HEK293 (cell line): ENCODE measurements around the gene KIF26B.

ENCODE experiments used
- CTCF ChIA-PET: fragments of 350-600 bp; formaldehyde crosslinking; extraction: SDS; loops from one replicate; lab custom pipeline; 2021; ENCODE audit warnings: antibody characterized with exemption; lab: Yijun Ruan, JAX
- POLR2A ChIA-PET: fragments of 300-600 bp; formaldehyde crosslinking; extraction: SDS; loops from one replicate; lab custom pipeline; 2020; ENCODE audit warnings: antibody characterized with exemption, inconsistent platforms; lab: Yijun Ruan, JAX
- H3K27ac ChIP-seq: fragments of 200-500 bp; sonication (Bioruptor generic); 2 replicates; pipeline ENCODE4 v1.5.1; 2014; ENCODE audit warnings: low read depth, low read length, control low read depth, inconsistent platforms; ENCODE audit errors: extremely low read depth
- H3K36me3 ChIP-seq, 2 experiments: fragments of 200-500 bp in 1 of 2; sonication (Bioruptor generic) in 1 of 2; 1 replicate in 1 of 2; 2 replicates in 1 of 2; pipeline ENCODE4 v1.5.1; 2014 to 2017; ENCODE audit warnings: inconsistent platforms in 2 of 2, low read length in 2 of 2; ENCODE audit not compliant: control insufficient read depth in 2 of 2, insufficient read depth in 1 of 2
- H3K4me1 ChIP-seq: fragments of 200-500 bp; sonication (Bioruptor generic); 2 replicates; pipeline ENCODE4 v1.5.1; 2014; ENCODE audit warnings: mild to moderate bottlenecking, low read length, inconsistent platforms; ENCODE audit not compliant: control insufficient read depth, insufficient read depth
- H3K4me3 ChIP-seq: 2 replicates; pipeline ENCODE4 v1.5.1; 2011; ENCODE audit warnings: low read depth, mild to moderate bottlenecking, control low read depth, low read length, moderate library complexity
- H3K9me3 ChIP-seq: fragments of 200-500 bp; sonication (Bioruptor generic); 2 replicates; pipeline ENCODE4 v1.5.1; 2014; ENCODE audit warnings: low read depth, low read length, inconsistent platforms; ENCODE audit not compliant: control insufficient read depth, insufficient read depth
- GLIS2 ChIP-seq: fragments of 450-650 bp; formaldehyde crosslinking; IDR thresholded peaks from 2 replicates; pipeline ENCODE4 v1.5.1; 2016; ENCODE audit warnings: missing biosample characterization, missing genetic modification characterization
- PATZ1 ChIP-seq: fragments of 450-650 bp; formaldehyde crosslinking; IDR thresholded peaks from 2 replicates; pipeline ENCODE4 v1.5.1; 2016; ENCODE audit warnings: missing biosample characterization, missing genetic modification characterization
- REST ChIP-seq: fragments of 450-650 bp; formaldehyde crosslinking; IDR thresholded peaks from 2 replicates; pipeline ENCODE4 v1.5.1; 2016; ENCODE audit warnings: missing biosample characterization, missing genetic modification characterization
- SP2 ChIP-seq: fragments of 450-650 bp; formaldehyde crosslinking; IDR thresholded peaks from 2 replicates; pipeline ENCODE4 v1.5.1; 2016; ENCODE audit warnings: missing biosample characterization, missing genetic modification characterization
- YY2 ChIP-seq: fragments of 450-650 bp; formaldehyde crosslinking; IDR thresholded peaks from 2 replicates; pipeline ENCODE4 v1.5.1; 2016; ENCODE audit warnings: missing biosample characterization, missing genetic modification characterization
- ZBTB17 ChIP-seq: fragments of 450-650 bp; formaldehyde crosslinking; IDR thresholded peaks from 2 replicates; pipeline ENCODE4 v1.5.1; 2016; ENCODE audit warnings: missing biosample characterization, missing genetic modification characterization
- ZEB2 ChIP-seq: fragments of 450-650 bp; formaldehyde crosslinking; IDR thresholded peaks from 2 replicates; pipeline ENCODE4 v1.5.1; 2016; ENCODE audit warnings: missing biosample characterization, missing genetic modification characterization
- ZFP69B ChIP-seq: fragments of 450-650 bp; formaldehyde crosslinking; IDR thresholded peaks from 2 replicates; pipeline ENCODE4 v1.5.1; 2016; ENCODE audit warnings: missing biosample characterization, missing genetic modification characterization
- ZNF184 ChIP-seq: fragments of 450-650 bp; IDR thresholded peaks from 2 replicates; pipeline ENCODE4 v1.5.1; 2018; ENCODE audit warnings: missing biosample characterization, mild to moderate bottlenecking, missing genetic modification characterization
- ZNF311 ChIP-seq: fragments of 450-650 bp; formaldehyde crosslinking; IDR thresholded peaks from 2 replicates; pipeline ENCODE4 v1.5.1; 2017; ENCODE audit warnings: missing biosample characterization, missing genetic modification characterization, borderline replicate concordance
- ZNF48 ChIP-seq: fragments of 450-650 bp; formaldehyde crosslinking; IDR thresholded peaks from 2 replicates; pipeline ENCODE4 v1.5.1; 2016; ENCODE audit warnings: missing biosample characterization, missing genetic modification characterization
- ZNF514 ChIP-seq: fragments of 450-650 bp; formaldehyde crosslinking; IDR thresholded peaks from 2 replicates; pipeline ENCODE4 v1.5.1; 2016; ENCODE audit warnings: missing biosample characterization, missing genetic modification characterization
- ZNF768 ChIP-seq: fragments of 450-650 bp; formaldehyde crosslinking; IDR thresholded peaks from 2 replicates; pipeline ENCODE4 v1.5.1; 2018; ENCODE audit warnings: missing biosample characterization, mild to moderate bottlenecking, missing genetic modification characterization
- ZNF830 ChIP-seq: fragments of 450-650 bp; IDR thresholded peaks from 2 replicates; pipeline ENCODE4 v1.5.0; 2018; ENCODE audit warnings: missing biosample characterization, missing genetic modification characterization, low read depth, mild to moderate bottlenecking, moderate library complexity
- TF ChIP-seq, protein P1 (sequence below): fragments of 450-650 bp; formaldehyde crosslinking; IDR thresholded peaks from 2 replicates; pipeline ENCODE4 v1.5.1; 2016; ENCODE audit warnings: missing biosample characterization, missing genetic modification characterization, low read depth
- TF ChIP-seq, protein P2 (sequence below): fragments of 450-650 bp; formaldehyde crosslinking; IDR thresholded peaks from 2 replicates; pipeline ENCODE4 v1.5.1; 2017; ENCODE audit warnings: missing biosample characterization, missing genetic modification characterization
- TF ChIP-seq, protein P3 (sequence below): fragments of 450-650 bp; formaldehyde crosslinking; IDR thresholded peaks from 2 replicates; pipeline ENCODE4 v1.5.1; 2016; ENCODE audit warnings: missing biosample characterization, missing genetic modification characterization
- TF ChIP-seq, protein P4 (sequence below): fragments of 450-650 bp; formaldehyde crosslinking; IDR thresholded peaks from 2 replicates; pipeline ENCODE4 v1.5.1; 2017; ENCODE audit warnings: missing biosample characterization, missing genetic modification characterization

The KIF26B gene

DNA sequence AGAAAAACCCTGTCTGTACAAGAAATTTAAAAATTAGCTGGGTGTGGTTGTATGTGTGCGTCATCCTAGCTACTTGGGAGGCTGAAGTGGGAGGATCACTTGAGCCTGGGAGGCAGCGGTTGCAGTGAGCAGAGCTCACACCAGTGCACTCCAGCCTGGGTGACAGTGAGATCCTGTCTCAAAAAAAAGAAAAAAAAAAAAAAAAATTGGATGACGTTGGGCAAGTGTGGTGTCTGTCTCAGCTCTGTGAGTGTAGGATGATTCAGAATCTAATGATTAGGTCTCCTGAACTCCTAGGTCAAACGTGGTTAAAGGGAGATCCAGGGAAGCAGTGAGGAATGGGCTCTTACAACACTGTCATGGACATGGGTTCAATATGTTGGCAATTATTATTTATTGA, 435.9 kb downstream of the KIF26B start (continued):
- no peak for TF ChIP-seq ZNF184
- TF ChIP-seq SP2 (tag by site-specific recombination) = no peak
- no peak for TF ChIP-seq ZBTB17 (tag by site-specific recombination)
- no peak for TF ChIP-seq ZNF830 (tag by site-specific recombination)
- no peak for TF ChIP-seq ZNF311 (tag by site-specific recombination)

GRCh38 chr1:245591346-245592188, 436.8 kb downstream of the KIF26B start:
- no peaks in the 10 kb centered on the region for H3K4me1 ChIP-seq
- H3K27ac ChIP-seq = no peak overlapping the region
- POLR2A ChIA-PET = no interaction called here
- H3K9me3 ChIP-seq = no peaks in the 10 kb centered on the region
- CTCF ChIA-PET = no interaction called here
- no peaks in the 10 kb centered on the region for H3K36me3 ChIP-seq
- H3K4me3 ChIP-seq = no peak overlapping the region
- TF ChIP-seq ZNF514 (no peak), GLIS2 (tag by site-specific recombination) (no peak), REST (tag by site-specific recombination) (no peak), ZFP69B (tag by site-specific recombination) (no peak), ZNF768 (no peak), PATZ1 (tag by site-specific recombination) (no peak), ZNF48 (no peak), ZEB2 (no peak), YY2 (tag by site-specific recombination) (no peak)
- TF ChIP-seq, protein P1, sequence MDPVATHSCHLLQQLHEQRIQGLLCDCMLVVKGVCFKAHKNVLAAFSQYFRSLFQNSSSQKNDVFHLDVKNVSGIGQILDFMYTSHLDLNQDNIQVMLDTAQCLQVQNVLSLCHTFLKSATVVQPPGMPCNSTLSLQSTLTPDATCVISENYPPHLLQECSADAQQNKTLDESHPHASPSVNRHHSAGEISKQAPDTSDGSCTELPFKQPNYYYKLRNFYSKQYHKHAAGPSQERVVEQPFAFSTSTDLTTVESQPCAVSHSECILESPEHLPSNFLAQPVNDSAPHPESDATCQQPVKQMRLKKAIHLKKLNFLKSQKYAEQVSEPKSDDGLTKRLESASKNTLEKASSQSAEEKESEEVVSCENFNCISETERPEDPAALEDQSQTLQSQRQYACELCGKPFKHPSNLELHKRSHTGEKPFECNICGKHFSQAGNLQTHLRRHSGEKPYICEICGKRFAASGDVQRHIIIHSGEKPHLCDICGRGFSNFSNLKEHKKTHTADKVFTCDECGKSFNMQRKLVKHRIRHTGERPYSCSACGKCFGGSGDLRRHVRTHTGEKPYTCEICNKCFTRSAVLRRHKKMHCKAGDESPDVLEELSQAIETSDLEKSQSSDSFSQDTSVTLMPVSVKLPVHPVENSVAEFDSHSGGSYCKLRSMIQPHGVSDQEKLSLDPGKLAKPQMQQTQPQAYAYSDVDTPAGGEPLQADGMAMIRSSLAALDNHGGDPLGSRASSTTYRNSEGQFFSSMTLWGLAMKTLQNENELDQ (tag by site-specific recombination) = no peak
- TF ChIP-seq, protein P2, sequence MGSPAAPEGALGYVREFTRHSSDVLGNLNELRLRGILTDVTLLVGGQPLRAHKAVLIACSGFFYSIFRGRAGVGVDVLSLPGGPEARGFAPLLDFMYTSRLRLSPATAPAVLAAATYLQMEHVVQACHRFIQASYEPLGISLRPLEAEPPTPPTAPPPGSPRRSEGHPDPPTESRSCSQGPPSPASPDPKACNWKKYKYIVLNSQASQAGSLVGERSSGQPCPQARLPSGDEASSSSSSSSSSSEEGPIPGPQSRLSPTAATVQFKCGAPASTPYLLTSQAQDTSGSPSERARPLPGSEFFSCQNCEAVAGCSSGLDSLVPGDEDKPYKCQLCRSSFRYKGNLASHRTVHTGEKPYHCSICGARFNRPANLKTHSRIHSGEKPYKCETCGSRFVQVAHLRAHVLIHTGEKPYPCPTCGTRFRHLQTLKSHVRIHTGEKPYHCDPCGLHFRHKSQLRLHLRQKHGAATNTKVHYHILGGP = no peak
- TF ChIP-seq, protein P3, sequence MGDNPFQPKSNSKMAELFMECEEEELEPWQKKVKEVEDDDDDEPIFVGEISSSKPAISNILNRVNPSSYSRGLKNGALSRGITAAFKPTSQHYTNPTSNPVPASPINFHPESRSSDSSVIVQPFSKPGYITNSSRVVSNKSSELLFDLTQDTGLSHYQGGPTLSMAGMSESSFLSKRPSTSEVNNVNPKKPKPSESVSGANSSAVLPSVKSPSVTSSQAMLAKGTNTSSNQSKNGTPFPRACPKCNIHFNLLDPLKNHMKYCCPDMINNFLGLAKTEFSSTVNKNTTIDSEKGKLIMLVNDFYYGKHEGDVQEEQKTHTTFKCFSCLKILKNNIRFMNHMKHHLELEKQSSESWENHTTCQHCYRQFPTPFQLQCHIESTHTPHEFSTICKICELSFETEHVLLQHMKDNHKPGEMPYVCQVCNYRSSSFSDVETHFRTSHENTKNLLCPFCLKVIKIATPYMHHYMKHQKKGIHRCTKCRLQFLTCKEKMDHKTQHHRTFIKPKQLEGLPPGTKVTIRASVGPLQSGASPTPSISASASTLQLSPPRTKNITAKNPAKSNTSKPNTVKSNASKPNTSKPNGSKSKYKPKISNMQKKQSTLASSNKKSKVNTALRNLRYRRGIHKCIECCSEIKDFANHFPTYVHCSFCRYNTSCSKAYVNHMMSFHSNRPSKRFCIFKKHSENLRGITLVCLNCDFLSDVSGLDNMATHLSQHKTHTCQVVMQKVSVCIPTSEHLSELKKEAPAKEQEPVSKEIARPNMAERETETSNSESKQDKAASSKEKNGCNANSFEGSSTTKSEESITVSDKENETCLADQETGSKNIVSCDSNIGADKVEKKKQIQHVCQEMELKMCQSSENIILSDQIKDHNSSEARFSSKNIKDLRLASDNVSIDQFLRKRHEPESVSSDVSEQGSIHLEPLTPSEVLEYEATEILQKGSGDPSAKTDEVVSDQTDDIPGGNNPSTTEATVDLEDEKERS (tag by site-specific recombination) = no peak
- TF ChIP-seq, protein P4, sequence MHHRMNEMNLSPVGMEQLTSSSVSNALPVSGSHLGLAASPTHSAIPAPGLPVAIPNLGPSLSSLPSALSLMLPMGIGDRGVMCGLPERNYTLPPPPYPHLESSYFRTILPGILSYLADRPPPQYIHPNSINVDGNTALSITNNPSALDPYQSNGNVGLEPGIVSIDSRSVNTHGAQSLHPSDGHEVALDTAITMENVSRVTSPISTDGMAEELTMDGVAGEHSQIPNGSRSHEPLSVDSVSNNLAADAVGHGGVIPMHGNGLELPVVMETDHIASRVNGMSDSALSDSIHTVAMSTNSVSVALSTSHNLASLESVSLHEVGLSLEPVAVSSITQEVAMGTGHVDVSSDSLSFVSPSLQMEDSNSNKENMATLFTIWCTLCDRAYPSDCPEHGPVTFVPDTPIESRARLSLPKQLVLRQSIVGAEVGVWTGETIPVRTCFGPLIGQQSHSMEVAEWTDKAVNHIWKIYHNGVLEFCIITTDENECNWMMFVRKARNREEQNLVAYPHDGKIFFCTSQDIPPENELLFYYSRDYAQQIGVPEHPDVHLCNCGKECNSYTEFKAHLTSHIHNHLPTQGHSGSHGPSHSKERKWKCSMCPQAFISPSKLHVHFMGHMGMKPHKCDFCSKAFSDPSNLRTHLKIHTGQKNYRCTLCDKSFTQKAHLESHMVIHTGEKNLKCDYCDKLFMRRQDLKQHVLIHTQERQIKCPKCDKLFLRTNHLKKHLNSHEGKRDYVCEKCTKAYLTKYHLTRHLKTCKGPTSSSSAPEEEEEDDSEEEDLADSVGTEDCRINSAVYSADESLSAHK (tag by site-specific recombination) = no peak
